ENCODE data around the gene DDR2.
"Not testable (repeated sequence)": the region's sequence is repeated elsewhere in the genome, so short reads cannot be mapped to it uniquely, and the experiment has no call there.

DDR2 gene

DNA sequence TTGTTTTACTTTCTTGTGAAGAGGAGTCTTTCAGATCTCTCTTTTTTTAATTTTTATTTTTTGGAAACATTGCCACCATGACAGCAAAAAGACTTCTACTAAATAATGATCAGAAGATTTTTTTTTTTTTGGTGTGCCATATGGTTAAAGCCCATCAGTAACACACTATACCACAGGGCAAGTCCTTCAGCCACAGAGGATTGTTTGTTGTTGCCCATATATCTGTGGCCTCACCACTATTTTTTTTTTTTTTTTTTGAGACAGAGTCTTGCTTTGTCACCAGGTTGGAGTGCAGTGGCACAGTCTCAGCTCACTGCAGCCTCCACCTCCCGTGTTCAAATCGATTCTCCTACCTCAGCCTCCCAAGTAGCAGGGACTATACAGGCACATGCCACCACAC lies 41.6 kb upstream of the DDR2 start:
- Histone ChIP-seq H3K4me1 (ENCODE audit: insufficient read depth, poor library complexity, severe bottlenecking) (no peaks in the 10 kb centered on the region), H3K9me3 (ENCODE audit: severe bottlenecking) (no peaks in the 10 kb centered on the region), H3K4me3 (ENCODE audit: severe bottlenecking) (no peak overlapping the region), H3K27ac (ENCODE audit: poor library complexity, severe bottlenecking) (no peak overlapping the region), H3K36me3 (ENCODE audit: low read depth) (peaks cover 84% of the 10 kb centered on the region), H3K27me3 (ENCODE audit: insufficient read depth, poor library complexity, severe bottlenecking) (no peaks in the 10 kb centered on the region)
- TF ChIP-seq, protein P1, sequence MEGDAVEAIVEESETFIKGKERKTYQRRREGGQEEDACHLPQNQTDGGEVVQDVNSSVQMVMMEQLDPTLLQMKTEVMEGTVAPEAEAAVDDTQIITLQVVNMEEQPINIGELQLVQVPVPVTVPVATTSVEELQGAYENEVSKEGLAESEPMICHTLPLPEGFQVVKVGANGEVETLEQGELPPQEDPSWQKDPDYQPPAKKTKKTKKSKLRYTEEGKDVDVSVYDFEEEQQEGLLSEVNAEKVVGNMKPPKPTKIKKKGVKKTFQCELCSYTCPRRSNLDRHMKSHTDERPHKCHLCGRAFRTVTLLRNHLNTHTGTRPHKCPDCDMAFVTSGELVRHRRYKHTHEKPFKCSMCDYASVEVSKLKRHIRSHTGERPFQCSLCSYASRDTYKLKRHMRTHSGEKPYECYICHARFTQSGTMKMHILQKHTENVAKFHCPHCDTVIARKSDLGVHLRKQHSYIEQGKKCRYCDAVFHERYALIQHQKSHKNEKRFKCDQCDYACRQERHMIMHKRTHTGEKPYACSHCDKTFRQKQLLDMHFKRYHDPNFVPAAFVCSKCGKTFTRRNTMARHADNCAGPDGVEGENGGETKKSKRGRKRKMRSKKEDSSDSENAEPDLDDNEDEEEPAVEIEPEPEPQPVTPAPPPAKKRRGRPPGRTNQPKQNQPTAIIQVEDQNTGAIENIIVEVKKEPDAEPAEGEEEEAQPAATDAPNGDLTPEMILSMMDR (IDR thresholded peaks at IDR 0.05; ENCODE audit: poor library complexity, severe bottlenecking), result no peak
- DNase-seq (ENCODE audit: low spot score) (no peak), ATAC-seq (ENCODE audit: low read depth) (no peak)

GRCh38 chr1:162596514-162597170 lies 35.6 kb upstream of the DDR2 start:
- Histone ChIP-seq H3K4me3 (ENCODE audit: severe bottlenecking) (no peak overlapping the region), H3K4me1 (ENCODE audit: insufficient read depth, poor library complexity, severe bottlenecking) (no peaks in the 10 kb centered on the region), H3K36me3 (ENCODE audit: low read depth) (peaks cover 97% of the 10 kb centered on the region), H3K27me3 (ENCODE audit: insufficient read depth, poor library complexity, severe bottlenecking) (no peaks in the 10 kb centered on the region), H3K9me3 (ENCODE audit: severe bottlenecking) (no peaks in the 10 kb centered on the region), H3K27ac (ENCODE audit: poor library complexity, severe bottlenecking) (no peak overlapping the region)
- TF ChIP-seq, protein P1 (IDR thresholded peaks at IDR 0.05; ENCODE audit: poor library complexity, severe bottlenecking), result no peak
- DNase-seq (ENCODE audit: low spot score) (no peak), ATAC-seq (ENCODE audit: low read depth) (no peak)

- DNase-seq (ENCODE audit: low spot score) (no peak), ATAC-seq (ENCODE audit: low read depth) (no peak)
- TF ChIP-seq, protein P1 (IDR thresholded peaks at IDR 0.05; ENCODE audit: poor library complexity, severe bottlenecking), result no peak
- Histone ChIP-seq H3K4me3 (ENCODE audit: severe bottlenecking) (no peak overlapping the region), H3K27me3 (ENCODE audit: insufficient read depth, poor library complexity, severe bottlenecking) (no peaks in the 10 kb centered on the region), H3K27ac (ENCODE audit: poor library complexity, severe bottlenecking) (no peak overlapping the region), H3K4me1 (ENCODE audit: insufficient read depth, poor library complexity, severe bottlenecking) (no peaks in the 10 kb centered on the region), H3K36me3 (ENCODE audit: low read depth) (peaks cover 93% of the 10 kb centered on the region), H3K9me3 (ENCODE audit: severe bottlenecking) (no peaks in the 10 kb centered on the region)
Observed at GRCh38 chr1:162599451-162599850, 32.8 kb upstream of the DDR2 start.

DNA sequence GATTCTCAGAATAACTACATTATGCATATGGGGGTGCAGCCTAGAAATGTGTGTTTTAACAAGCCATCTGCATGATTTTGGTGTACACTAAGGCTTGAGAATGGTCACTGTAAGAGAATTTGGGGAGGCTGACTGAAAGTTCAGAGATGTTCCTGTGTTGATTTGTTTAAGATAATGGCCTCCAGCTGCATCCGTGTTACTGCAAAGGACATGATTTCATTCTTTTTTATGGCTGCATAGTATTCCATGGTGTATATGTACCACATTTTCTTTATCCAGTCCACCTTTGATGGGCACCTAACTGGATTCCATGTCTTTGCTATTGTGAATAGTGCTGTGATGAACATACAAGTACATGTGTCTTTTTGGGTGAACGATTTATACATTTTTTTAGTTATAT lies 29.1 kb upstream of the DDR2 start:
- not testable (repeated sequence) for DNase-seq (ENCODE audit: low spot score); H3K4me3 ChIP-seq (ENCODE audit: severe bottlenecking); H3K27me3 ChIP-seq (ENCODE audit: insufficient read depth, poor library complexity, severe bottlenecking); H3K27ac ChIP-seq (ENCODE audit: poor library complexity, severe bottlenecking); ATAC-seq (ENCODE audit: low read depth); H3K9me3 ChIP-seq (ENCODE audit: severe bottlenecking)
- Histone ChIP-seq H3K4me1 (ENCODE audit: insufficient read depth, poor library complexity, severe bottlenecking) (peaks cover 11% of the 10 kb centered on the region), H3K36me3 (ENCODE audit: low read depth) (peaks cover 61% of the 10 kb centered on the region)

DNA sequence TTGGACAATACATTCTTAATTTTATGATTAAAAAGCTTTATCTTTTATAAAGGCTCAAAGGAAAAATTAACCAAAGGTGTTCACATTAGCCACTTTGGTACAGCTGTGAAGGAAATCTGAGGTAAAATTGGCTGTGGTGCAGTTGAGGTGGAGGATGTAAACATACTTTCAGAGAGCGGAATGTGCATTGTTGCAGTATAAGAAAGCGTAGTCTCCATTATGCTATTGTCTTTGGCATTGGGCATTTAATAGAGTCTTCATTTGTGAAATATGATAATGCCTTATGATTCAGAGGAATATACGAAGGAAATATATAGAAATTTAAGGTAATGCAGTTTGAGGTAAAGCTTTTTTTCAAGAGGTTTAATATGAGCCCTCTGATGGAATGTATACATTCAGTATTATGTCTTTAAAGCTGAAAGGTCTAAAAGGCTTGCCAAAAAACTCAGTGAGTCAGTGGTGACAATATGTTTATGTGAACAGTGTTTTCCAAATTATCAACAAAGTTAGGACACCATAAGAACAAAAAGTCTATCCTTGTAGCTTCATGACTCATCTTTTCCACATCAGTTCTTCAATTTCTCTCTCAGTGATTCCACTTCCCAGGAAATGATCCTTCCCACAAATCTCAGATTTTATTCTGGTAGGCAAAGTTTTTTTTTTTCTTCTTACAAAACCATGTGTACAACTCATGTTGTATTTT lies 26.9 kb upstream of the DDR2 start:
- peaks cover 49% of the 10 kb centered on the region for H3K36me3 ChIP-seq (ENCODE audit: low read depth)
- peak; percentile 86 for ATAC-seq (ENCODE audit: low read depth)
- H3K4me1 ChIP-seq (ENCODE audit: insufficient read depth, poor library complexity, severe bottlenecking), result peaks cover 11% of the 10 kb centered on the region
- peak overlapping the region; percentile 39 for H3K27ac ChIP-seq (ENCODE audit: poor library complexity, severe bottlenecking)
- TF ChIP-seq, protein P1 (IDR thresholded peaks at IDR 0.05; ENCODE audit: poor library complexity, severe bottlenecking), result no peak
- no peaks in the 10 kb centered on the region for H3K27me3 ChIP-seq (ENCODE audit: insufficient read depth, poor library complexity, severe bottlenecking)
- no peaks in the 10 kb centered on the region for H3K9me3 ChIP-seq (ENCODE audit: severe bottlenecking)
- H3K4me3 ChIP-seq (ENCODE audit: severe bottlenecking), result no peak overlapping the region
- no peak for DNase-seq (ENCODE audit: low spot score)

Data from RWPE2 (cell line).